Glutamatergic neuron (in vitro differentiated cells): ENCODE results near the gene CDK9. TPM values are rescaled to one million over a fixed set of nuclear protein-coding genes. Genes with fewer than 3 reads are reported as not detected.

Source experiments
- DNase-seq: peaks from one replicate; pipeline ENCODE4 v3.0.0; 2022
- H3K27ac Mint-ChIP-seq: one replicate; pipeline ENCODE4 v1.8.0; 2020; ENCODE audit warnings: mild to moderate bottlenecking, mixed read lengths, inconsistent platforms; ENCODE audit not compliant: unreplicated experiment
- H3K27me3 Mint-ChIP-seq: one replicate; pipeline ENCODE4 v1.8.0; 2020; ENCODE audit warnings: mild to moderate bottlenecking, moderate library complexity, mixed read lengths, inconsistent platforms; ENCODE audit not compliant: unreplicated experiment
- H3K36me3 Mint-ChIP-seq: one replicate; pipeline ENCODE4 v1.8.0; 2020; ENCODE audit warnings: mild to moderate bottlenecking, mixed read lengths, inconsistent platforms; ENCODE audit not compliant: unreplicated experiment
- H3K4me1 Mint-ChIP-seq: one replicate; pipeline ENCODE4 v1.8.0; 2020; ENCODE audit warnings: mild to moderate bottlenecking, low read depth, mixed read lengths, inconsistent platforms; ENCODE audit not compliant: unreplicated experiment
- H3K4me3 Mint-ChIP-seq: one replicate; pipeline ENCODE4 v1.8.0; 2020; ENCODE audit warnings: mild to moderate bottlenecking, mixed read lengths, inconsistent platforms; ENCODE audit not compliant: unreplicated experiment
- H3K9me3 Mint-ChIP-seq: one replicate; pipeline ENCODE4 v1.8.0; 2020; ENCODE audit warnings: mild to moderate bottlenecking, moderate library complexity, mixed read lengths, inconsistent platforms; ENCODE audit not compliant: unreplicated experiment
- long read RNA-seq: library from polyadenylated mRNA; unstranded; transcript quantifications from one replicate; pipeline ENCODE4 v2.0.0, GENCODE V29; 2020; ENCODE audit not compliant: unreplicated experiment
- total RNA-seq: library from RNA; stranded (reverse); fragmentation: NEBNext Ultra II Directional; extraction: Animal tissue kit (Norgen Biotek cat#: 25700); gene quantifications from one replicate; pipeline ENCODE4 v1.2.1, GENCODE V29; 2021; ENCODE audit not compliant: unreplicated experiment
- TF ChIP-seq, protein P1 (sequence below): fragments of 200-600 bp; sonication (generic); IDR thresholded peaks from one replicate; pipeline ENCODE4 v1.5.0; 2021; ENCODE audit not compliant: partially characterized antibody, unreplicated experiment

CDK9 gene
- 83.9 TPM for total RNA-seq
- long read RNA-seq, transcript CDK9-201 (7 exons, 2,463 nt), result major isoform, 31 of 34 reads
- long read RNA-seq, partial matches to known transcripts, result 0 of 34 reads
- long read RNA-seq, other reads (novel, unspliced or antisense), result 3 of 34 reads

DNA sequence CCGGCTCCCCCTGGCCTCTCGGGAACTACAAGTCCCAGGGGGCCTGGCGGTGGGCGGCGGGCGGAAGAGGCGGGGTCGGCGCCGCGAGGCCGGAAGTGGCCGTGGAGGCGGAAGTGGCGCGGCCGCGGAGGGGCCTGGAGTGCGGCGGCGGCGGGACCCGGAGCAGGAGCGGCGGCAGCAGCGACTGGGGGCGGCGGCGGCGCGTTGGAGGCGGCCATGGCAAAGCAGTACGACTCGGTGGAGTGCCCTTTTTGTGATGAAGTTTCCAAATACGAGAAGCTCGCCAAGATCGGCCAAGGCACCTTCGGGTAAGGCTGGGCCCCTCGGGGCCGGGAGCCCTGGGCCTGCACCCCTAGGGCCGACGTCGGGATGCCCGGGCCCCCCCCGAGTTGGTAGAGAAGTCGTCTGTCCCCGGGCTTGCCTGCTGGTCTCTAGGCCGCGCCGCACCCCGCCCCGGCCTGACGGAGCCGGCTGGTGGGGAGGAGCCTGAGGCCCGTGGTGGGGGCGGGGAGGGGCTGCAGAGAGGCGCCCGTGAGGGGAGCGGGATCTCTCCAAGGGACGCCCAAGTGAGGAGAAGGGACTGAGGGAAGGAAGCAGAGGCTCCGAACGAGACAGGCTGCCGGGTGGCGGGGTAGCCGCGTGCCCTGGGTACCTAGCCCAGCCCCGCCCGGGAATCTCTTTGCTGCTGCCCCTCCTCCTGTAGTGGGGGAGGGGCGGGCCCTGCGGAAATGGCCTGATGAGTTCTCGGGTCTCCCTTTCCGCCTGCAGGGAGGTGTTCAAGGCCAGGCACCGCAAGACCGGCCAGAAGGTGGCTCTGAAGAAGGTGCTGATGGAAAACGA is at the start of gene CDK9:
Gene CDK9 (plus strand): TSS at position 102 of the 840 bp plus-strand sequence. CDS start 115 bp downstream, at position 217.
- Mint-ChIP-seq H3K4me3 (peak within 1 kb of the TSS; percentile 95), H3K9me3 (peaks cover 13% of the 10 kb centered on the region), H3K27me3 (peaks cover 4% of the 10 kb centered on the region), H3K36me3 (no peaks in the 10 kb centered on the region), H3K4me1 (peaks cover 5% of the 10 kb centered on the region), H3K27ac (peak within 1 kb of the TSS; percentile 87)
- peak; percentile 96 for DNase-seq
- TF ChIP-seq, protein P1, sequence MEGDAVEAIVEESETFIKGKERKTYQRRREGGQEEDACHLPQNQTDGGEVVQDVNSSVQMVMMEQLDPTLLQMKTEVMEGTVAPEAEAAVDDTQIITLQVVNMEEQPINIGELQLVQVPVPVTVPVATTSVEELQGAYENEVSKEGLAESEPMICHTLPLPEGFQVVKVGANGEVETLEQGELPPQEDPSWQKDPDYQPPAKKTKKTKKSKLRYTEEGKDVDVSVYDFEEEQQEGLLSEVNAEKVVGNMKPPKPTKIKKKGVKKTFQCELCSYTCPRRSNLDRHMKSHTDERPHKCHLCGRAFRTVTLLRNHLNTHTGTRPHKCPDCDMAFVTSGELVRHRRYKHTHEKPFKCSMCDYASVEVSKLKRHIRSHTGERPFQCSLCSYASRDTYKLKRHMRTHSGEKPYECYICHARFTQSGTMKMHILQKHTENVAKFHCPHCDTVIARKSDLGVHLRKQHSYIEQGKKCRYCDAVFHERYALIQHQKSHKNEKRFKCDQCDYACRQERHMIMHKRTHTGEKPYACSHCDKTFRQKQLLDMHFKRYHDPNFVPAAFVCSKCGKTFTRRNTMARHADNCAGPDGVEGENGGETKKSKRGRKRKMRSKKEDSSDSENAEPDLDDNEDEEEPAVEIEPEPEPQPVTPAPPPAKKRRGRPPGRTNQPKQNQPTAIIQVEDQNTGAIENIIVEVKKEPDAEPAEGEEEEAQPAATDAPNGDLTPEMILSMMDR, result no peak

DNA sequence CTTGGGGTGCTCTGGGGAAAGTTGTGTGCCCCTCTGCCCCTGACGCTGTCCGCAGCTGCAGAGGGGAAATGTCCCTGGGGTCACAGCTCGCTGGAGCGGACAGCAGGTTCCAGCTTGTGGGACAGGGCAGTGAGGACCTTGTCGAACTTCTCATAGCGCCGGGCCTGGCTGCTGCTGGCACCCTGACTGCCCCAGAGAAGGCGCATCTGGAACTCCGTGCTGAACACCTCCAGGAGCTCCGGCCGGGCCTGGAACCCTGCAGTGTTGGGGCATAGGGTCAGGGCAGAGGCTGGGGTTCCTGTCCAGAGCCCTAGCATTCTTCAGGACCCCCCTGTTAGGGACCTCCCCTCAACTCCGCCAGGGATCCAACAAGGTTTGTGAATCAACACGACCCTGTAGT is 47.2 kb upstream of the CDK9 start:
- DNase-seq, result no peak
- H3K4me1 Mint-ChIP-seq, result peaks cover 15% of the 10 kb centered on the region
- H3K27me3 Mint-ChIP-seq, result peaks cover 8% of the 10 kb centered on the region
- TF ChIP-seq, protein P1, result no peak
- no peak overlapping the region for H3K27ac Mint-ChIP-seq
- peaks cover 5% of the 10 kb centered on the region for H3K36me3 Mint-ChIP-seq
- H3K9me3 Mint-ChIP-seq, result peaks cover 3% of the 10 kb centered on the region
- H3K4me3 Mint-ChIP-seq, result no peak overlapping the region

DNA sequence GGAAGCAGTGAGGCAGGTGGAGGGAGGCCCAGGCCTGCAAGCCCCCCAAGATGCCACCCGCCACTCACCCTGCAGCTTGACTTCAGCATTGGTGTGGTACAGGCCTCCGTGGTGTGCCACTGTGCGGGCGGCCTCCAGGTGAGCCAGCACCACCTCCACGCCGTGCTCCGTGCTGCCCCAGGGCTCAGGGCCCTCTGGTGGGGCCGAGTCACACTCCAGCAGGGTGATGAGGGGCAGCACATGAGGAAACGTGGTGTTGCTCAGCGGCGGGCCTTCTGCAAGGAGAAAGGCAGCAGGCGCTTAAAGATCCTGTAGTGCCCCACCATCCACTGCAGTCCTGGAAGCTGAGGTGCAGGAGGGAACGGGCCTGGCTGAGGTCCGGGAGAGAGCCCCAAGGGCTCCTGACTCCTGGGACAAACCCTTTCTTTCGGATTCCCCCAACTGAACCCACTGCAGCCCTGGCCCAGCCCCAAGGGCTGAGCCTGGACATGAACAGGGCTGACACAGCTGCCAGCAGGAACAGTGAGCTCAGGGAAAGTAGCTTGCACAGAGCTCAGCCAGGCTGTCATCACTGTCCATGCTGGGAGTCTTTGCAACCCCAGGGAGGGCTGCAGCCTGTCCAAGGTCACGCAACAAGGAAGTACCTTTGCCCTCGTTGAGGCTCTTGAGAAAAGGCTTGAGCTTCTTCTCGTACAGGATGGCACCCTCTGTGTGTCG is 46.1 kb upstream of the CDK9 start:
- no peak for DNase-seq
- TF ChIP-seq, protein P1, result no peak
- H3K27ac Mint-ChIP-seq, result no peak overlapping the region
- peaks cover 5% of the 10 kb centered on the region for H3K36me3 Mint-ChIP-seq
- H3K4me1 Mint-ChIP-seq, result peaks cover 17% of the 10 kb centered on the region
- H3K4me3 Mint-ChIP-seq, result no peak overlapping the region
- H3K27me3 Mint-ChIP-seq, result peaks cover 8% of the 10 kb centered on the region
- peaks cover 3% of the 10 kb centered on the region for H3K9me3 Mint-ChIP-seq

DNA sequence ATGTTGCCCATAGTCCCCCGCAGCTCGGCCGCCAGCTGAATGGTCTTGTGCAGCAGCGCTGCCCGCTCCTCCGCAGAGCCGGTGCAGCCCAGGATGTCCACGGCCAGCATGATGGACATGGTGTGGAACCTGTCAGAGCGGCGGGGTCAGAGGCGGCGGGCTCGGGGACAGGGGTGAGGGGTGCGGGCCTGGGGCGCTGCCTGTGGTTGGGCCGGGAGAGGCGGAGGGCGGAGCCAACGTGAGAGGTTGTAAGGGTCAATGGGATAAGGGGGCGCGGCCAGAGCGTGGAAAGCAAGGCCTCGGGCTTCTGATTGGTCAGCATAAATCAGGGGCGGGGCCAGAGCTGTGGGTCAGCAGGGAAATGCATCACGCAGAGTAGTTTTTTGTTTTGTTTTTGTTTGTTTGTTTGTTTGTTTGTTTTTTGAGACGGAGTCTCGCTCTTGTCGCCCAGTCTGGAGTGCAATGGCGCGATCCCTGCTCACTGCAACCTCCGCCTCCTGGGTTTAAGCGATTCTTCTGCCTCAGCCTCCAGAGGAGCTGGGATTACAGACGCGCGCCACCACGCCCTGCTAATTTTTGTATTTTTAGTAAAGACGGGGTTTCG is 43.9 kb upstream of the CDK9 start:
- Mint-ChIP-seq H3K9me3 (peaks cover 3% of the 10 kb centered on the region), H3K36me3 (peaks cover 5% of the 10 kb centered on the region), H3K4me3 (peak overlapping the region; percentile 88), H3K27ac (peak overlapping the region; percentile 90), H3K4me1 (peaks cover 16% of the 10 kb centered on the region), H3K27me3 (peaks cover 8% of the 10 kb centered on the region)
- peak; percentile 91 for DNase-seq
- TF ChIP-seq, protein P1, result no peak
